Effector CD8-positive, alpha-beta T cell (primary cell): ENCODE data around the gene BMPR2.
"Not testable (repeated sequence)": the region's sequence is repeated elsewhere in the genome, so short reads cannot be mapped to it uniquely, and the experiment has no call there.

Source experiments
- DNase-seq: peaks from one replicate; lab custom pipeline; 2025; lab: John Stamatoyannopoulos, UW

Gene BMPR2

GRCh38 chr2:202382684-202383083 is 6.6 kb downstream of the BMPR2 start:
- DNase-seq = no peak

GRCh38 chr2:202386495-202386894 is 10.4 kb downstream of the BMPR2 start:
- not testable (repeated sequence) for DNase-seq

GRCh38 chr2:202387608-202388342 is 11.6 kb downstream of the BMPR2 start:
- no peak for DNase-seq

GRCh38 chr2:202400941-202401340 is 24.8 kb downstream of the BMPR2 start:
- no peak for DNase-seq

GRCh38 chr2:202405798-202406197 is 29.7 kb downstream of the BMPR2 start:
- no peak for DNase-seq

- DNase-seq = no peak
Measured at GRCh38 chr2:202406445-202406978, 30.4 kb downstream of the BMPR2 start.

GRCh38 chr2:202408546-202409140 is 32.5 kb downstream of the BMPR2 start:
- DNase-seq = no peak

- DNase-seq = no peak
Measured at GRCh38 chr2:202410092-202410491, 34.0 kb downstream of the BMPR2 start.

GRCh38 chr2:202411097-202411496 is 35.0 kb downstream of the BMPR2 start:
- no peak for DNase-seq

- DNase-seq = no peak
Measured at GRCh38 chr2:202418027-202418426, 41.9 kb downstream of the BMPR2 start.

- DNase-seq = no peak
Measured at GRCh38 chr2:202418511-202418910, 42.4 kb downstream of the BMPR2 start.

GRCh38 chr2:202423139-202423538 is 47.0 kb downstream of the BMPR2 start:
- no peak for DNase-seq

GRCh38 chr2:202425036-202425435 is 48.9 kb downstream of the BMPR2 start:
- no peak for DNase-seq

GRCh38 chr2:202426751-202427150 is 50.6 kb downstream of the BMPR2 start:
- no peak for DNase-seq

GRCh38 chr2:202429164-202429980 is 53.2 kb downstream of the BMPR2 start:
- no peak for DNase-seq

- no peak for DNase-seq
Measured at GRCh38 chr2:202432776-202433175, 56.6 kb downstream of the BMPR2 start.

GRCh38 chr2:202434472-202434871 is 58.3 kb downstream of the BMPR2 start:
- no peak for DNase-seq

- no peak for DNase-seq
Measured at GRCh38 chr2:202436626-202437025, 60.5 kb downstream of the BMPR2 start.

GRCh38 chr2:202440117-202440516 is 64.0 kb downstream of the BMPR2 start:
- not testable (repeated sequence) for DNase-seq

- DNase-seq = no peak
Measured at GRCh38 chr2:202442882-202443281, 66.8 kb downstream of the BMPR2 start.

- no peak for DNase-seq
Measured at GRCh38 chr2:202444000-202444399, 67.9 kb downstream of the BMPR2 start.

- DNase-seq = no peak
Measured at GRCh38 chr2:202449344-202449743, 73.2 kb downstream of the BMPR2 start.

GRCh38 chr2:202450785-202451184 is 74.7 kb downstream of the BMPR2 start:
- DNase-seq = no peak
